Measurements from ENCODE around the gene RBMS1.

The RBMS1 gene

GRCh38 chr2:160293391-160294091 lies 200.1 kb downstream of the RBMS1 start:
- no peak for DNase-seq

- no peak for DNase-seq
These were observed 201.4 kb downstream of the RBMS1 start for GRCh38 chr2:160292225-160292624.

- no peak for DNase-seq
These were observed 202.2 kb downstream of the RBMS1 start for GRCh38 chr2:160291382-160291781.

GRCh38 chr2:160290598-160290997 lies 203.0 kb downstream of the RBMS1 start:
- no peak for DNase-seq

- no peak for DNase-seq
These were observed 203.8 kb downstream of the RBMS1 start for GRCh38 chr2:160289831-160290230.

GRCh38 chr2:160289126-160289525 lies 204.5 kb downstream of the RBMS1 start:
- no peak for DNase-seq

GRCh38 chr2:160288324-160288723 lies 205.3 kb downstream of the RBMS1 start:
- no peak for DNase-seq

- DNase-seq, result no peak
These were observed 206.1 kb downstream of the RBMS1 start for GRCh38 chr2:160287476-160287875.

GRCh38 chr2:160286551-160286950 lies 207.1 kb downstream of the RBMS1 start:
- no peak for DNase-seq

GRCh38 chr2:160283675-160284074 lies 209.9 kb downstream of the RBMS1 start:
- DNase-seq, result no peak

GRCh38 chr2:160282063-160282580 lies 211.5 kb downstream of the RBMS1 start:
- no peak for DNase-seq

GRCh38 chr2:160281213-160281612 lies 212.4 kb downstream of the RBMS1 start:
- DNase-seq, result no peak

- no peak for DNase-seq
These were observed 213.7 kb downstream of the RBMS1 start for GRCh38 chr2:160279813-160280465.

GRCh38 chr2:160278879-160279177 lies 214.8 kb downstream of the RBMS1 start:
- DNase-seq, result no peak

GRCh38 chr2:160278101-160278878 lies 215.3 kb downstream of the RBMS1 start:
- no peak for DNase-seq

- no peak for DNase-seq
These were observed 216.5 kb downstream of the RBMS1 start for GRCh38 chr2:160277151-160277550.

GRCh38 chr2:160275656-160276055 lies 218.0 kb downstream of the RBMS1 start:
- no peak for DNase-seq

- no peak for DNase-seq
These were observed 222.2 kb downstream of the RBMS1 start for GRCh38 chr2:160271171-160272086.

GRCh38 chr2:160270571-160271113 lies 223.0 kb downstream of the RBMS1 start:
- DNase-seq, result peak; percentile 70

- peak; percentile 96 for DNase-seq
These were observed 223.6 kb downstream of the RBMS1 start for GRCh38 chr2:160269803-160270570.

- DNase-seq, result no peak
These were observed 224.2 kb downstream of the RBMS1 start for GRCh38 chr2:160269365-160269764.
